Measurements from ENCODE around the gene HAGHL.
"Not testable (repeated sequence)": the region's sequence is repeated elsewhere in the genome, so short reads cannot be mapped to it uniquely, and the experiment has no call there.

The HAGHL gene

DNA sequence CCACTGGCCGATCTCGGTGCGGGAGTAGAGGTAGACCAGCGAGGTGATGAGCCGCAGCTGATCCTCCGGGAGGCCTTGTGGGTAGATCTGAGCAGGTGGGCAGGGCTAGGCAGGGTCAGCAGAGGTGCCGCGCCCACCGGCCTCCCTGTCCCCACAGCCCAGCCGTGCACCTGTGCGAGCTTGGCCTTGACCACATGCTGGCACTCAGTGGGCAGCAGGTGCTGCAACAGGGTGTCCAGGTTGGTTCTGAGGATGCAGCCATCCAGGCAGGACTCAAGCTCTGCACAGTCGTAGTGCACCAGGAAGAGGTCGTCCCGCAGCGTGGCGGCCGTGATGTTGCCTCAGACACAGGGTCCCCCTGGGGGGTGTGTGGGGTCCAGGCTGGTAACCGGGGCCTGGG is 46.1 kb downstream of the HAGHL start:
- Histone ChIP-seq H3K36me3 (ENCODE audit: control insufficient read depth, insufficient read depth, low read length) (no peaks in the 10 kb centered on the region), H3K27me3 (replicated peaks; ENCODE audit: control insufficient read depth, insufficient read depth, low read length, poor library complexity, severe bottlenecking) (no peaks in the 10 kb centered on the region), H3K4me3 (ENCODE audit: insufficient read depth, low read depth, low read length, poor library complexity, severe bottlenecking) (no peak overlapping the region), H3K9me3 (ENCODE audit: control insufficient read depth, low read length) (no peaks in the 10 kb centered on the region), H3K4me1 (ENCODE audit: control insufficient read depth, insufficient read depth, low read length, poor library complexity, severe bottlenecking) (no peaks in the 10 kb centered on the region), H3K27ac (ENCODE audit: insufficient read depth, low read length, poor library complexity, severe bottlenecking) (no peak overlapping the region)
- no peak for DNase-seq

DNA sequence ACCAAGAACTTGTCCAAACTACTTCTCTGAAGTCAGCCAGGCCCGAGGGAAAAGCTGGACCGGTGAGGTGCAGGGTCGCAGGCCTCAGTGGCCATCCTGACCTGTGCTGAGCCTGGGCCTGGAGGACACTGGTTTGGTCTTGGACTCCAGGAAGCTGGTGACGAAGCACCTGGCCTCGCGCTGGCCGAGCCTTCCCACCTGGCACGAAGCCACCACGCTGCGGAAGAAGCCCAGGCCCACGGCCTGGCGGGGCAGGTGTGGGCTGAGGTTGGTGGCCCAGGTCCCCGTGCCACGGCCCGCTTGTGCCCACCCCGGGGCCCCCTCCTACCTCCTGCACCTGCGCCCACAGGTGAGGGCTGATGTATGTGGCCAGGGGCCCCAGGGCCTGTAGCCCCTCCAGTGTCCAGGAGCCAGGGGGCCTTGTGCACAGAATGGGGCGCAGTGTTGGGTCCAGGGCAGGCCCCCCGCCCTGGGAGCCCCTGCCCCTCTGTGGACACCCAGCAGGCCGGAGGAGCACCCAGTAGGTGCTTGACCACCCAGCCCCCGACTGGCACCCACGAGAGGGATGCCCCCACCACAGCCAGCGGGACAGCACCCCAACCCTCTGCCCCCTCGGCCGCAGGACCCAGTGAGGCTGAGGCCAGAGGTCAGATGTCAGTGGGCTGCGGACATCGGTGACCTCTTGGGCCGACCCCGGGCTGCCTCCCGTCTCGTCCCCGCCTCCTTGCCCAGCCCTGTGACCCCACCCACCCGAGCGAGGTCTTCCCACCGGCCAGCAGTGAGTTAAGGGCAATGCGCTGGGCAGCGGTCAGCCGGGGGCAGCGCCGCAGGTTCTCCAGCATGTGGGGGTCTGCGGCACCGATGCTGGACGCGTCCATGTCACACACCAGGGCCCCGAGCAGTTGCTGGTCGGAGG is 47.4 kb downstream of the HAGHL start:
- H3K4me3 ChIP-seq (ENCODE audit: insufficient read depth, low read depth, low read length, poor library complexity, severe bottlenecking), result no peak overlapping the region

DNA sequence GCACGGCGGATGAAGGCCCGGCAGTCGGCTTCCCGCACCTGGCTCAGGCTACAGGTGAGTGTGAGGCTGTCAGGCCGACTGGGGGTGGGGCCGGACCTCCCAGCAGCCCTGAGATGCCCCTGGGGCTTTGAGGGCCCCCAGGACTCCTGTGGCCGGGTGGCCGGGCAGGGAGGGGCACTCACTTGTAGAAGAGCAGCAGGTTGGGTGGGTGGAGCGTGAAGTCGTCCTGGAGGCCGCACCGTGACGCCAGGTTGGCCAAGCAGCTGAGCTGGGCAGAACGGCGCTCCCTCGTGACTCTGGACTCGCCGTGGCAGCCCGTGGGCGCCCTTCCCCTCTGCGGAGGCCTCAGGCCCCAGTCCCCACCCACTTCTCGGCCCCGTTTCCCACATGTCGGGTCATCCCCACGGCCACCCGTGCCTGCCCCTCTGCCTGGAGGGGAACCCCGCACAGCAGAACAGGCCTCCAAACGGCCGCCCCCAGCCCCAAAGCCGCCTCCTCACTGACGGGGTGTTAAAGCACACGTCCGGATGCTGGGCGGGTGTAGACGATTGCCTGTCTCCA is 48.4 kb downstream of the HAGHL start:
- Histone ChIP-seq H3K27me3 (replicated peaks; ENCODE audit: control insufficient read depth, insufficient read depth, low read length, poor library complexity, severe bottlenecking) (no peaks in the 10 kb centered on the region), H3K27ac (ENCODE audit: insufficient read depth, low read length, poor library complexity, severe bottlenecking) (no peak overlapping the region), H3K9me3 (ENCODE audit: control insufficient read depth, low read length) (no peaks in the 10 kb centered on the region), H3K4me3 (ENCODE audit: insufficient read depth, low read depth, low read length, poor library complexity, severe bottlenecking) (no peak overlapping the region), H3K36me3 (ENCODE audit: control insufficient read depth, insufficient read depth, low read length) (no peaks in the 10 kb centered on the region), H3K4me1 (ENCODE audit: control insufficient read depth, insufficient read depth, low read length, poor library complexity, severe bottlenecking) (no peaks in the 10 kb centered on the region)
- no peak for DNase-seq

More for the DNA sequence above, 47.4 kb downstream of the HAGHL start:
- no peaks in the 10 kb centered on the region for H3K27me3 ChIP-seq (replicated peaks; ENCODE audit: control insufficient read depth, insufficient read depth, low read length, poor library complexity, severe bottlenecking)
- DNase-seq, result no peak
- no peak overlapping the region for H3K27ac ChIP-seq (ENCODE audit: insufficient read depth, low read length, poor library complexity, severe bottlenecking)
- H3K4me1 ChIP-seq (ENCODE audit: control insufficient read depth, insufficient read depth, low read length, poor library complexity, severe bottlenecking), result no peaks in the 10 kb centered on the region
- H3K36me3 ChIP-seq (ENCODE audit: control insufficient read depth, insufficient read depth, low read length), result no peaks in the 10 kb centered on the region
- H3K9me3 ChIP-seq (ENCODE audit: control insufficient read depth, low read length), result no peaks in the 10 kb centered on the region

DNA sequence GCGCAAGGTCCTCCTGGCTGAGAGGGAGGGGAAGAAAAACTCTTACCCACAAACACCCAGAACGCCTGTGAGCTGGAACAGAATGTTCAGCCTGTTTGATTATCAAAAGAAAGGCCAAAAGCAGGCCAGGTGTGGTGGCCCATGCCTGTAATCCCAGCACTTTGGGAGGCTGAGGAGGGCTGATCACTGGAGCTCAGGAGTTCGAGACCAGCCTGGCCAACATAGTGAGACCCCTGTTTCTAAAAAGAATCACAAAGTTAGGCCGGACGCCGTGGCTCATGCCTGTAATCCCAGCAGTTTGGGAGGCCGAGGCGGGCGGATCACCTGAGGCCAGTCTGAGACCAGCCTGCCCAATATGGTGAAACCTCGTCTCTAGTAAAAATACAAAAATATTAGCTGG is 49.4 kb downstream of the HAGHL start:
- not testable (repeated sequence) for H3K9me3 ChIP-seq (ENCODE audit: control insufficient read depth, low read length); H3K4me1 ChIP-seq (ENCODE audit: control insufficient read depth, insufficient read depth, low read length, poor library complexity, severe bottlenecking); H3K27me3 ChIP-seq (replicated peaks; ENCODE audit: control insufficient read depth, insufficient read depth, low read length, poor library complexity, severe bottlenecking); H3K4me3 ChIP-seq (ENCODE audit: insufficient read depth, low read depth, low read length, poor library complexity, severe bottlenecking); DNase-seq; H3K36me3 ChIP-seq (ENCODE audit: control insufficient read depth, insufficient read depth, low read length); H3K27ac ChIP-seq (ENCODE audit: insufficient read depth, low read length, poor library complexity, severe bottlenecking)

DNA sequence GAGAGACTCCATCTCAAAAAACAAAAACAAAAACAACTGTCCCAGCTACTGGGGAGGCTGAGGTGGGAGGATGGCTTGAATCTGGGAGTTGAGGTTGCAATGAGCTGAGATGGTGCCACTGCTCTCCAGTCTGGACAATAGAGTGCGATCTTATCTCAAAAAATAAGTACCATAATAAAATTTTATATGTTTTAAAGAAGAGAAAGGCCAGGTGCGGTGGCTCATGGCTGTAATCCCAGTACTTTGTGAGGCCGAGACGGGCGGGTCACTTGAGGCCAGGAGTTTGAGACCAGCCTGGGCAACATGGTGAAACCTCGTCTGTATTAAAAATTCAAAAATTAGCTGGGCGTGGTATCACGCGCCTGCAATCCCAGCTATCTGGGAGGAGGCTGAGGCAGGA is 49.9 kb downstream of the HAGHL start:
- H3K4me3 ChIP-seq (ENCODE audit: insufficient read depth, low read depth, low read length, poor library complexity, severe bottlenecking), result no peak overlapping the region
- no peak for DNase-seq
- H3K9me3 ChIP-seq (ENCODE audit: control insufficient read depth, low read length), result no peaks in the 10 kb centered on the region
- H3K27ac ChIP-seq (ENCODE audit: insufficient read depth, low read length, poor library complexity, severe bottlenecking), result no peak overlapping the region
- no peaks in the 10 kb centered on the region for H3K27me3 ChIP-seq (replicated peaks; ENCODE audit: control insufficient read depth, insufficient read depth, low read length, poor library complexity, severe bottlenecking)
- H3K4me1 ChIP-seq (ENCODE audit: control insufficient read depth, insufficient read depth, low read length, poor library complexity, severe bottlenecking), result no peaks in the 10 kb centered on the region
- H3K36me3 ChIP-seq (ENCODE audit: control insufficient read depth, insufficient read depth, low read length), result no peaks in the 10 kb centered on the region

DNA sequence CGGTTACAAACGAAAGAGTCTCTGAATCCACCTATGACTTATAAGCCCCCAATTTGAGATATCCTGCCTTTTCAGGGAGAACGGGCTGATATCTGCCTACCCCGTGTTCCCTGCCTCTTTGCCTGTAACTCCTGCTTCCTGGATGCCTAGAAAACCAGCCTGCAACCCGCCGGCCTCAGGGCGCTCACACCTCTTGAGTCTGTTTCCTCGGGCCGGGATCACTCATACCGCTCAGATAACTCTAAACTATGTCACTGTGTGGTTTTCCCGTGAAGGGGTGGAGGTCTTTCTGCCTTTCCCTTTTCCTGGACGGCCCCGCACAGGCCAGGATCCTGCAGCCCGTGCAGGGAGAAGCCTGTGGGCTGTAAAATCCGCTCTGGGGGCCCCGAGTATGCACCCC is 50.9 kb downstream of the HAGHL start:
- H3K27me3 ChIP-seq (replicated peaks; ENCODE audit: control insufficient read depth, insufficient read depth, low read length, poor library complexity, severe bottlenecking), result no peaks in the 10 kb centered on the region

DNA sequence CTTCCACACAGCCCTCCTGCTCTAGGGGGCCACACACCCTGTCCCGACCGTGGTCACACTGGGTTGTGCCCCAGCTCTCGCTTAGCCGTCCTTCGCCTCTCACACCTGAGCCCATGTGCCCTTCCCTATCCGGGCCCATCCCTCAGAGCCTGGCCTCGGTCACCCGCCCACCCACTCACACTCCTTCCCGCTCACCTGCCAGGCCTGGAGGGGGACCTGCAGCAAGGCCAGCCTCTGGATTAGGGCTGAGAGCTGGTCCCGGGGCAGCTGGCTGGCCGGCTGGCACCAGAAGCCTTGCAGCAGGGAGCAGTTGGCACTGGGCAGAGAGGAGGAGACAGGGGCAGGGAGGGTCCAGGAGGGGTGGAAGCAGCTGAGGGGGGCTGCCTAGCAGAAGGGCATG is 51.5 kb downstream of the HAGHL start:
- H3K27ac ChIP-seq (ENCODE audit: insufficient read depth, low read length, poor library complexity, severe bottlenecking), result no peak overlapping the region
- DNase-seq, result no peak
- no peaks in the 10 kb centered on the region for H3K9me3 ChIP-seq (ENCODE audit: control insufficient read depth, low read length)
- no peaks in the 10 kb centered on the region for H3K27me3 ChIP-seq (replicated peaks; ENCODE audit: control insufficient read depth, insufficient read depth, low read length, poor library complexity, severe bottlenecking)
- no peaks in the 10 kb centered on the region for H3K4me1 ChIP-seq (ENCODE audit: control insufficient read depth, insufficient read depth, low read length, poor library complexity, severe bottlenecking)
- H3K36me3 ChIP-seq (ENCODE audit: control insufficient read depth, insufficient read depth, low read length), result no peaks in the 10 kb centered on the region
- no peak overlapping the region for H3K4me3 ChIP-seq (ENCODE audit: insufficient read depth, low read depth, low read length, poor library complexity, severe bottlenecking)

More for the DNA sequence above, 50.9 kb downstream of the HAGHL start:
- H3K4me3 ChIP-seq (ENCODE audit: insufficient read depth, low read depth, low read length, poor library complexity, severe bottlenecking), result no peak overlapping the region
- H3K4me1 ChIP-seq (ENCODE audit: control insufficient read depth, insufficient read depth, low read length, poor library complexity, severe bottlenecking), result no peaks in the 10 kb centered on the region
- no peak overlapping the region for H3K27ac ChIP-seq (ENCODE audit: insufficient read depth, low read length, poor library complexity, severe bottlenecking)
- no peaks in the 10 kb centered on the region for H3K36me3 ChIP-seq (ENCODE audit: control insufficient read depth, insufficient read depth, low read length)
- no peaks in the 10 kb centered on the region for H3K9me3 ChIP-seq (ENCODE audit: control insufficient read depth, low read length)
- no peak for DNase-seq

DNA sequence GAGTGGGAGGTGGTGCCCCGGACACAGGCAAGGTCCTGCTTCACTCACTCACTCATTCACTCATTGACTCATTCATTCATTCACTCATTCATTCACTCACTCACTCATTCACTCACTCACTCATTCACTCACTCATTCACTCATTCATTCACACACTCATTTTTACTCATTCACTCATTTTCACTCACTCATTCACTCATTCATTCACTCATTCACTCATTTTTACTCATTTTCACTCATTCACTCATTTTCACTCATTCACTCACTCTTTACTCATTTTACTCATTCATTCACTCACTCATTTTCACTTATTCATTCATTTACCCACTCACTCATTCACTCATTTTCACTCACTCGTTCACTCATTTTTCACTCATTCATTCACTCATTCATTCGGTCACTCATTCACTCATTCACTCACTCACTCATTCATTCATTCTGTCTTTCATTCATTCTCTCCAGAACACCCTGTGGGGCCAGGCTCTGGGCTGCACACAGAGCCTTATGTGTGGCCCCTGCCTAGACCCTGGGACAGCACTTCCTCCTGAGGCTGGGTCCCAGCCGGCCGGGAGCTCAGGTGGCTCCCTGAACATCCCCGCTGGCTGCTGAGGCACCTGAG is 52.1 kb downstream of the HAGHL start:
- Histone ChIP-seq H3K9me3 (ENCODE audit: control insufficient read depth, low read length) (no peaks in the 10 kb centered on the region), H3K4me1 (ENCODE audit: control insufficient read depth, insufficient read depth, low read length, poor library complexity, severe bottlenecking) (no peaks in the 10 kb centered on the region), H3K27ac (ENCODE audit: insufficient read depth, low read length, poor library complexity, severe bottlenecking) (no peak overlapping the region), H3K36me3 (ENCODE audit: control insufficient read depth, insufficient read depth, low read length) (no peaks in the 10 kb centered on the region), H3K4me3 (ENCODE audit: insufficient read depth, low read depth, low read length, poor library complexity, severe bottlenecking) (no peak overlapping the region), H3K27me3 (replicated peaks; ENCODE audit: control insufficient read depth, insufficient read depth, low read length, poor library complexity, severe bottlenecking) (no peaks in the 10 kb centered on the region)
- no peak for DNase-seq
